NCI-H82 treated with DMSO at 0.1 percent for 48 hours (cell line): ENCODE measurements around the gene FAM83F.

Source experiments
- DNase-seq: peaks from one replicate; lab custom pipeline; 2025; ENCODE audit not compliant: unreplicated experiment; lab: John Stamatoyannopoulos, UW

Gene FAM83F

DNA sequence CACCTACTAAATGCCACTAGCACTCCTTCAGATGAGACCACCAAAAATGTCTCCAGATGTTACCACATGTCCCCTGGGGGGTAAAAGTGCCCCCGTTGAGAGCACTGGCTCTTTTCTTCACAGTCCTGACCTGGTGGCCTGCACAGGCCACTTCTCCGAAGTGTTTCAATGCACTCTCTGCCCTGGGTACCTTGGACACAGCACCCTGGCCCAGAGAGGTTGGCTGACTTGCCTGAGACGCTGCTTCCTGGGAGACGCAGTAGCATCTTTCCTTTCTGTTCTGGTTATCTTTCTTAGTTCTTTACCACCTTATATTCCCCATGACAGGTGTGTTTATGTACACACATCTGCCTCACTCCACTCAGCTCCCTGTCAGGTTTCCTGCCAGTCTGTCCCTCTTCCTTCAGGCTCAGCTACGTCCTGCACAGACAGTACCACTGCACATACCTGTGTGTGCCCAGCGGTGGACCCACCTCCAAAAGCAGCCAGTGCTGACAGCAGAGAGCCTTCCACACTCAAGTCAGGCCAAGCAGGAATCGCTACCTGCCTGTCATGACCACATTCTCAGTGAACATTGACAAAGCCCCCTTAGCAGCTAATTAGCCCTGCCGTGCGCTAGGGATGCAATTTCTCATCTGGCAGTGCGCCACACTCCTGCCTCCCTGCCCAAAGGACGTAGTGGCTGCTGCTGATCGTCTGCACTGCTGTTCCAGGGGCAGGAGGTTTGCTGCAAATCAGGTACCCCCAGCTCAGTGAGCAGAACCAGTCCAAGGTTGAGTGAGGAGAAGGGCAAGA is 39.0 kb downstream of the FAM83F start:
- no peak for DNase-seq

DNA sequence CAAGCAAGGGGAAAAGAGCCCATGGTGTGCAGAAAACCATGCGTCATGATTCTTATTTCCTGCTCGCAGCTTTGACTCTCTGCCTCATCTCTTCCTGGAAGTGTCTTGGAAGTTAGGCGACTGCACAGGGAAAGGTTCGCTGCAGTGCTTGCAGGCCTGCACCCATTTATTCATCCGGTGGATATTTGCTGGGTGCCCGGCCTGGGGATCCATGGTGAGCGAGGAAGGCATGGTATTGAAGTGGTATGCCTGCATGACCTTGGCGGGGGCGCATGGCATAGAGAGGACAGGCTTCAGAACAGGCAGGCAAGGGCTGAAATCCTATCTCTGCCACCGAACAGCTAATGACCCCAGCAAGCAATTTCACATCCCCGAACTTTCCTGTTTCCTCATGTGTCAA is 40.6 kb downstream of the FAM83F start:
- DNase-seq: no peak

DNA sequence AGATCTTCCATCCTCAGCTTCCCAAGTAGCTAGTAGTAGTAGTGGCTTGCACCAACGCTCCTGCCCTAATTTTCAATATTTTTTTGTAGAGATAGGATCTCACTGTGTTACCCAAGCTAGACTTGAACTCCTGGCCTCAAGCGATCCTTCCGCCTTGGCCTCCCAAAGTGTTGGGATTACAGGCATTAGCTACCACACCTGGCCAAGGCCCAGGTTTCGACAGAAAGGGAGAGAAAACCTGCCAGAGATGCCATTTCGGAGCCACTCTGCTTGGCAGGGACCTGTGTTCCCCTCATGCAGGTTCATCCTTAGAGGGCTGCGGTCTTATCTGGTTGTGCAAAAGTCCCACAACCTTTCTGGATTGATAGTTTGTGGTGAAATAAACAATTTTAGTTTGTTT is 41.4 kb downstream of the FAM83F start:
- no peak for DNase-seq

DNA sequence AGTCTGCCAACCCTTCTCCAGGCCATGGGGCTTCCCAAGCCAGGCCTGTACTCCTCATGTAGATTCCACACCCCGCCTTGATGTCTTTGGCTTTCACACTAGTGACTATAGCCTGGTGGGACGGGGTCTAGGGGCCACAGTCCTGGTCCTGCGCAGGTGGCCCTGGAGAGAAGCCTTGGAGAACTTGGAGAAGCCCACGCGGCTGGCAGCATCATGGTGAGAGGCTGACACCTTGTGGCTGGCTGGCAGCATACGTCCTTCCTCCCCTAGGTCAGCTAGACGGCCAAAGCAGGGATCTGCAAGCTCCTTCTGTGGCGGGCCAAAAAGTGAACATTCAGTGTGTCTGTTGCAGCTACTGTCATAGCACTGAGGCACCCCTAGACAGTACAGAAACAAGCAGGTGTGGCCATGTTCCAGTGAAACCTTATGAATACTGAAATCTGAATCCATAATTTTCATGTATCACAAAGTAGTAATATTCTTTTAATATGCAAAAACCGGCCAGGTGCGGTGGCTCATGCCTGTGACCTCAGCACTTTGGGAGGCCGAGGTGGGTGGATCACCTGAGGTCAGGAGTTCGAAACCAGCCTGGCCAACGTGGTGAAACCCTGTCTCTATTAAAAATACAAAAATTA is 42.0 kb downstream of the FAM83F start:
- peak; percentile 47 for DNase-seq

DNA sequence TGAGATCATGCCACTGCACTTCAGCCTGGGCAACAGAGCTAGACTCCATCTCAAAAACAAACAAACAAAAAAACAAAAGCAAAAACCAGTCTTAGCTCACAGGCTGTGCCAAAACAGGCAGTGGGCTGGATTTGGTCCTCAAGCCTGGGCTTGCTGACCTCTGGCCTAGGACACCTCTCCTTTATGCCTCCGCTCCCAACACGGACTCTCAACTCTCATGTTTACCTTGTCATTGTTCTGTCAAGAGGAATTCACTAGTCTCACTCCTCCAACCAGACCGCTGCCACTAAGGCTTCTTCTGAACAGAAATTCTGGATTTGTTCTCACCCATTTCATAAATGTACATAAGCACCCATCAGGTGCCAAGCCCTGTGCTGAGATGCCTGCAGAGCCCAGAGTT is 42.6 kb downstream of the FAM83F start:
- DNase-seq: no peak

DNA sequence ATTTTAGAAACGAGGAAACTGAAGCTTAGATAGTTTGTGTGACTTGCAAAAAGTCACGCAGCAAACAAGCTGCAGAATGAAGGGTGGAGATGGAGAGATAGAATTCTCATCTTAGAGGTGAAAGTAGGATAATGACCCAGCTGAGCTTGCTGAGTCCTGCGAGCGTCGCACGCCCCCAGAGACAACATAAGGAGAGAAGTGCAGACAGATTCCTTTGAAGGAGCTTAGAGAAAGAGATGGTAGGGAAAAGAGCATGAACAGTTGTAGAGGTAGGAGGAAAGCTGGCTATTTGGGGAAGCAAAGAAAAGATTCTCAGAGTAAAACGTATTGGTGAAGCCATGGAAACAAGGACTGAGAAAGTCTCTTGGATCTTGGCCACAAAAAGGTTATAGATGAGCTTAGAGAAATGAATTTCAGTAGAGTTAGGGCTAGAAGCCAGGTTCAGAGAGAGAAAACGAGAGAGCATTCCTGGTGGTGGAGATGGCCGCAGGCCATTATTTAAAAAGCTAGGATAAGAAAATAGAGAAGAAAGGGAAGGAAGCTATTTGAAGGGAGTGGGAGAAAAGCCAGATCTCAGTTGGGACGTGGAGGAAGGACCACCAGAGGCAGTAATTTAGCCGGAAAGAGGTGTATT is 44.8 kb downstream of the FAM83F start:
- no peak for DNase-seq

DNA sequence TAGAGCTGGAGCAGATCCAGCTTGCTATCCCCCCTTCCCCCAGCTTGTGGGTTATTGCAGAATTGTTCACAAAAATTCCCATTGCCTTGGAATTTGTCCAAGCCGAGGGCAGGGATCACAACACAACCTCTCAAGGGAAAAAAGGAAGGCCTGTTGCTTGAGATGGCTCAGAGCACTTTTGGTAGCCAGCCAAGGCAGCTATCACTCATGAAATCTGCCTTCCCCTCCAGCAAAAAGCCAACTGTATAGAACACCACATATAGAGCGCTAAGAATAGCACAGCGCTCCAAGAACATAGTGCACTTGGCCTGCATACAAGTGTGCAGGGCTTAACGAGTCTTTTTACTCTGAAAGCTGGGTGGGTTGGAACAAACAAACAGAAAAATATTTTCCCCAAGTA is 46.2 kb downstream of the FAM83F start:
- DNase-seq: no peak

DNA sequence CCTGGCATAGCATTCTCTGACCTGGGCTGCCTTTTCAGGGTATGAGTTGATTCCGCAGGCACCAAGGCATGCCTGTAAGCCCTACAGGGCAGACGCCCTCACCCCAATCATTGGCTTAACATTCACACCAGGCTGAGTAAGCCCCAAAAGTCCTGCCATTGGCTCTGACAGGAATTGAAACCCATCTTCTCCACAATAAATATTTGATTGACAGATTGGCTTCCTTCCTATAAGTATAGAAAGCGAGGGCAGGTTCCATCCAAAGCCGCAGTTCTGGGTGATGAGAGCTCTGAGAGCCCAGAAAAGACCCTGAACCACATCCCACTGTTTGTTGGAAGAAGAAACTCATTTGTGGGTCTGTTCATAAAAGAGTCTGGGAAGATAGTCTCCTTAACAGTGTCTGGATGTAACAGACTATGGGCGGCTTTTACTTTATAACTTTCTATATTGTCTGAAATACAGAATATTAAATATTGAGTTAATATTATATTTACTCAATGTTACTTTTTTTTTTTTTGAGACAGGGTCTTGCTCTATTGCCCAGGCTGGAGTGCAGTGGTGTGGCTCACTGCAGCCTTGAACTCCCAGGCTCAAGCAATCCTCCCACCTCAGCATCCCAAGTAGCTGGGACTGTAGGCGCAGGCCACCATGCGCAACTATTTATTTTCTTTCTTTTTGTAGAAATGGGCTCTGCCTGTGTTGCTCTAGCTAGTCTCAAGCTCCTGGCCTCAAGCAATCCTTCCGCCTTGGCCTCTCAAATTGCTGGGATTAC is 46.8 kb downstream of the FAM83F start:
- DNase-seq: no peak

DNA sequence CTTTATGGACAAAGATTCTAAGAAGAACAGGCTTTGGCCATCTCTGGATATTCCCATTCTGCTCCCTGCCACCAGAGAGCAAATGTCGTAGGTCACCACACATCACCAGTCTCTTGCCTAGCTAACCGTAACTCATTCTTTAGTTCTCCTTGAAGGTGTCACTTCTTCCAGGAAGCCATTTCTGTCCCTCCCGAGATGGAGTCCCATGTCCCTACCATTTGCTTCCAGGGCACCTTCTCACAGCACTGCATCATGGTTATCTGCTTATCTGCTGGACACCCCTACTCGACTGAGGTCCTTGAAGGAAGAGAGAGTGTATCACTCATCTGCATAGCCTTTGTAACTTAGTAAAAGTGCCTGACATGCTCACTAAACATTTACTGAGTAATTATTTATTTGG is 47.6 kb downstream of the FAM83F start:
- DNase-seq: no peak

DNA sequence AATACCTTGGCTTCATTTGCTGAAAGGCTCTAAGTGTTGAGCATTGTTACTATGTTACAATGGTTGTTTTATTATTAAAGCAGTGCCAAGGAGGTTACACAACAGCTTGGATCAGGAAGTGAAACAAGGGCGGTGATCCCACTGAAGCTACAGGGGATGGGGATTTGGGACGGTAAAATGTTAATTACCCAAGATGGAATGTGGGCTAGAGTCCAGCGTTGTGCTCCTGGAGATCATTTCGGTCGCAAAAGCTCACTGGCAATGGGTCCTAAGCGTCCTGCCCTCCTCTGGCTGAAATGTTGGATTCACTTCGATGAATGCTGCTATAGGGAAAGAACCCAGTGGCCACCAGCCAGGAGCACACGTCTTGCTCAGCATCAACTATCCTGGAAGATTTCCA is 48.3 kb downstream of the FAM83F start:
- no peak for DNase-seq

DNA sequence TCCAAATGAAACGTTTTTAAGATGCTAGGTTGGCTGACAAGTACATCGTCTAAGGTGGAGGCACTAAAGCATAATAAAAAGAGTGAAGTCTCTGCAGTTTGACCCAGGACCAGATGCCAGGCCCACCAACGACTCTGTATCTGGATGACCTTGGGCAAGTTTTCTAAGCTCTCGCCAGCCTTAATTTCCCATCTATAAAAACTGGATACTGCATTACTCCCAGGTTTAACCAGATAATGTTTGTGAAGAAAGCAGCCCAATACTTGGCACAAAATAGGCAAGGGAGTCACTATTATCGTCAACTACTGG is 49.0 kb downstream of the FAM83F start:
- no peak for DNase-seq

DNA sequence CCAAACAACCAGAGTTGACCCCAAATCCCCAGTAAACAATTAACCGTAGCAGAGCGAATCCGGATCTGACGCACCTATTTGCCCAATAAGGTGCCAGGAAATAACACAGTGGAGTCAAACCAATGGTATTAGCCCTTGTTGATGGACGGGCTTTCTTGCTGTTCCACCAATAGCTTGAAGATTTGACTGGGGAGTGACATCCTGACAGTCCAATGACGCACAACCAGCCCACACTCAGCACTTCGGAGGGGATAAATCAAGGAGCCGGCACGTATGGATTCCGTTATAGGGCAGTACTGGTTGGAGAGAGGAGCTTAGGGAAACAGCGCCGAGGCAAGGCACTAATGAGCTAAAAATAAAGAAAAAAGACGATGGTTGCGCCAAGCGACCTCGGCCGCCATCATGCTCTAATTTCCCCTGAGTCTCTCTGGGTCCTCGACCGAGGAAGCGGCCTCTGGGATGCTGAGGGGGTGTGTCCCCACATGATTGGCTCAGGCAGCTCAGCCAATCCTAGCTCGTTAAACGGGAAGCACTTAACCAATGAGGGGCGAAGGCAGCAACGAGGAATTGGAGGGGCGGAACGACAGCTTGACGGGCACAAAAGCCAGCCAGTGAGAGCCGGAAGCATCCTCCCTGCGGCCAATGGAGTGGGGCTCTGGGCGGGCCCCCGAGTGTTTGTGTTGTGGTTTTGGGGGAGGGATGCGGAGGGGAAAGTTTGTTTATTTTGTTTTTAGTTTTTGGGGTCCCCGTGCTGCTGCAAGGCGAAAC is 49.5 kb downstream of the FAM83F start:
- DNase-seq: peak; percentile 94

DNA sequence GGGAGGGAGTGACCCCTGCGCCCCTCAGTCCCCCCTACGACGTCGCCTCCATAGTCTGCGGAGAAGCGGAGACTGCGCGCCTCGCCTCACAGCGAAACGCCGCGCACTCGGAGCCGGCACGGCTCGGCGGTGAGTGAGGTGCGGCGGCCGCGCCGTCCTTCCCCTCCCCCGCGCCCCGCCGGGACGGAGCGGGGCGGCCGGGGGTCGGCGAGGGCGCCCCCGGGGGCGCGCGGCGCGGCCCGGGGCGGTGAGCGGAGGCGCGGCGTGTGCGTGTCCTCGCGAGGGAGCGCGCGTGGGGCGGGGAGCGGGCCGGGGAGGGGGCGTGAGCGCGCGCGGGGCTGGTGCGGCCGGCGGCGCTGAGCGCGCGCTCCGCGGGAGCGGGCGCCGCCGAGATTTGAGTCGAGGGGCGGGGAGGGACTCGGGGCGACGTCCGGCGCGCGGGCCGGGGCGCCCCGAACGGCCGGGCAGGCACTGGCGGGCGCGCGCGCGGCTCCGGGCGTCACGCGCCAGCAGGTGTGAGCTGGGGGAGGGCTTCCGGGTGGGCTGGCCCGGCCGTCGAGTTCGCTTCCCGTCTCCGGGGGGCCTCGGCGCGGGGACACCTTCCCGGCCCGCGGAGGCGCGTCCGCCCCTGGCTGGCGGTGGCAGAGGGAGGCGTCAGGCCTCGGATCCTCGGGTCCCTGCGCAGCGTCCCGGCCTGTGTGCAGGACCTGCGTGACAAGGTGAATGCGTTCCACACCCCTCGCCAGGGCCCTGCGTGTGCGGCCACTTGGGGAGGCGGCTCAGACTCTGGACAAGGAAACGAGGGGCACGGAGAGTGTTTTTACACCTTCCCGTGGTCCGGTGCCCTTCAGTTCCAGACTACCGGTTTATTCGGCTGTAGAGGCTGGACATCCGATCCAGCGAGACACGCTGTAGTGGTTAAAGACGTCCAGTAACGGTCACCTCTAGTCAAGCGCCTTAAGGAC is 50.4 kb downstream of the FAM83F start:
- no peak for DNase-seq

DNA sequence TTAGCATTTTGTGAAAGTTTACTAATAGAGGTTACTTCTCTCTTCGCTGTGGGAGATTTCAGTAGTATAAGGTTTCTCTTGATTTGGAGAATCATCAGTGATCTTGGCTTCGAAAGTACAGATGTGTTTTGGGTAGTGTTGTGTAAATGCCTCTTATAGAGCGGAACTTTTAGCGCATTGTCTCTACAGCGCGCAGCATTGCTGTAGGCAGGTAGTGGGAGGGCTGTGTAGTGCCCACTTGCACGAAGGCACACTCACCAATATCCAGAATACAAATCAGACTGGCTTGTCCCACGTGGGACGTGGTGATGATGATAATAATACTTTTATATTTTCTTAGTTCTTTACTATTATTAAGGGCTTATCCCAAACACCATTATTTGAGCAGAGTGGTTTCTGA is 51.4 kb downstream of the FAM83F start:
- no peak for DNase-seq

DNA sequence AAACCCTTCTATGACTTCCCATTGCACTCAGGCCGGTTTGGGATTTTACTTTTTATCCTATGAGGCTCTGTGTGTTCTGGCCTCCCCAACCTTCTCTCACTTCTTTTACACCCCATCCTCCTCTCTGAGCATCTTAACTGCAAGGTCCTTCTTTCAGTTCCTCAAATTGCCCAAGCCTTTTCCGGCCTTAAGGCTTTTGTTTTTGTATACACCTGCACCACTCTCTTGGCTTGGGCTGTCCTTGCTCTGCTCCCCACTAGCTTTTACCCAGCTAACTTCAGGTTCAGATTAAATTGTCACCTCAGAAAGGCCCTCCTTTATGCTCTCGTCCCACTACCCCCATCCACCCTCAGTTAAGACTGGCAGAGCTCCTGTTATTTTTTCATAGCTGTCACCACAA is 55.5 kb downstream of the FAM83F start:
- DNase-seq: no peak

DNA sequence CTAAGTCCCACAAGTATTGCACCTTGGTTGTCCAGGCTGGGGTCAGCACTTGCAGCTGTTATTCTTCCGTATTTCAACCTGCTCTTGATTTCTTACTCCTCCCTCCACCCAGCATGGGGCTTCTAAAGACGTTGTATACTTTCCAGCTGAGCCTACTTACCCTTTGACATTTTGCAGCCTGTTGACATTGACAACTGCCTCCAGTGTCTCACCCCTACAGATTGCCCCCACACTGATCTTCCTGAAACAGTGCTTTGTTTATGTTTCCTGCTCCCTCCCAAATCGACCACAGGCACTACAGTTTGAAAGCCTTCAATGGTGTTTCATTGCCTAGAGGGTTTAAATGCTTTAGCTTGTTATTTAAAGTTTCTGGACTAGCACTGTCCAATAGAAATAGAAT is 56.6 kb downstream of the FAM83F start:
- DNase-seq: no peak

DNA sequence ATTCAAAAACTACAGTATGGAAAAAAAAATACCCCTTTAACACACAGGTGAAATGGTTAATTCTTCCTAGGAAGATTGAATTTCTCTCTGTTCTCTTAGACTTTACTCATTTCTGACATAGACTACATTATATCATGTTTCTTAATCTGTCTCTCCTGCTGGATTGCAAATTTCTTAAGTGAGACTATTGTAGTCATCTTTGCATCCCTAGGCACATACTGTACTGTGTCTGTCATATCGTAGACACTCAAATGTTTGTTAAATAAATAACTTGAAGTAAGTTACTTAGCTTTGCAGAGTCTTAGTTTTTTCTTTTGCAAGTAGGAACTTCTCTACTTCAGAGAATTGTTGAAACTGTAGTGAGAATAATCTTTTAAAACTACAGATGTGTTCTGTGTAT is 58.7 kb downstream of the FAM83F start:
- DNase-seq: no peak

DNA sequence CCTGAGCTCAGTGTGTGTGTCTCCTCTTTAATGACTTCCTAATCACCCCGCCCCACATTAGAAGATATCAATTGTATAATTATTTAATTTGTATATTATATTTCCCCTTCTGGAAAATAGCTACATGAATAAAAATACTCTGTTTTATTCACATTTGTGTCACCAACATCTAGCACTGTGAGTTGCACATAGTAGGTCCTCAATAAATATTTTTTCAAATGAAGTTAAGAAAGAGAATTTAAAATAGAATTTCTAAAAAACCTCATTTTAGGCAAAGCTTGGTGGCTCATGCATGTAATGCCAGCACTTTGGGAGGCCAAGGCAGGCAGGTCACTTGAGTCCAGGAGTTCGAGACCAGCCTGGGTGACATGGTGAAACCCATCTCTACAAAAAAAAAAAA is 59.7 kb downstream of the FAM83F start:
- DNase-seq: no peak

DNA sequence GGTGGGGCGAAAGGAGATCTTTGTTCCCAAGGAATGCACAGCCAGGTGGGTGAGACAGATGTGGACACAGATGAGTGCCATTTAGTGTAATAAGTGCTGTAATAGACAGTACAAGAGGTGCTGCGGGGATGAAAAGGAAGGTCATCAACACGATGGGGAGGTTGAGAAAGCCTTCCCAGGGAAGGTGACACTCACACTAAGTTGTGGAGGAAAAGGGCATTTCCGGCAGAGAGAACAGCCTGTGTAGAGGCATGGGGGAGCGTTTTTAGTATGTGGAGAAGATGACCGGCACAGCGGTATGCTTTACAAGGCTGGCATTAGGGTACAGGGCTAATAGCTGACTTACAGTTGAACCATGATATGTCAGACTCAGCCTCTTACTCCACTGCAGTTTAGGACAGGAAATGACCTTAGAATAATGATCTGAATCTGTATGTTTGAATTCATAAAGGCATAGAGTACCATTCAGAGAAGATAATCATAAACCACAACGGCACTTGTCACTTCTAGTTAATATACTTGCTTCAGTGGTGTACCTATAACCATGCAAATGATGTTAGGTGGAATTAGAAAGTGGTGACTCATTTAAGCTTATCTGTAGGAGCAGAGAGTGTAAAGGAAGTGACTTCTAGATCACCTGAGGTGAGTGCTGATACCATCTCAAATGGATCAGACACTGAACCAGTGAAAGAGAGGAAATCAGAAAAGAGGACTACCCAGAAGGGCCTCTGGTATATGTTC is 60.6 kb downstream of the FAM83F start:
- DNase-seq: no peak
